AG04450 (cell line): ENCODE measurements around the gene ARHGAP24. TPM values are rescaled to one million over a fixed set of nuclear protein-coding genes. Genes with fewer than 3 reads are reported as not detected.

Experiments
- CTCF ChIA-PET: fragments of 300-600, 350-600 bp; formaldehyde crosslinking; extraction: SDS; loops from one replicate; lab custom pipeline; 2022; ENCODE audit warnings: antibody characterized with exemption, inconsistent platforms; lab: Charles Lee
- POLR2A ChIA-PET: fragments of 350-600 bp; formaldehyde crosslinking; extraction: SDS; loops from one replicate; lab custom pipeline; 2021; ENCODE audit warnings: antibody characterized with exemption, inconsistent platforms; lab: Yijun Ruan, JAX
- DNase-seq: peaks from one replicate; pipeline ENCODE4 v3.0.0-alpha.2; 2011; ENCODE audit warnings: low read depth, low spot score
- H3K27ac ChIP-seq: one replicate; pipeline ENCODE4 v1.5.1; 2012; ENCODE audit warnings: low read depth, low read length, control low read depth
- H3K27me3 ChIP-seq: one replicate; pipeline ENCODE4 v1.6.0; 2012; ENCODE audit warnings: low read length; ENCODE audit not compliant: control insufficient read depth, insufficient read depth
- H3K4me3 ChIP-seq: 2 replicates; pipeline ENCODE4 v1.5.1; 2011; ENCODE audit warnings: mild to moderate bottlenecking, low read depth, low read length, control low read depth
- H3K9me3 ChIP-seq: 2 replicates; pipeline ENCODE4 v1.5.1; 2012; ENCODE audit warnings: low read length; ENCODE audit not compliant: control insufficient read depth, insufficient read depth
- CTCF ChIP-seq: IDR thresholded peaks from 2 replicates; pipeline ENCODE4 v1.5.1; 2011; ENCODE audit warnings: low read depth, low read length, control low read depth, inconsistent platforms
- polyA plus RNA-seq: library from polyadenylated mRNA; depleted of rRNA; stranded (reverse); fragments of >200 nt; gene quantifications from 2 replicates; pipeline ENCODE4 v1.2.3, GENCODE V29; 2011

ARHGAP24 gene
- polyA plus RNA-seq, 1 experiment: 16.8 TPM

DNA sequence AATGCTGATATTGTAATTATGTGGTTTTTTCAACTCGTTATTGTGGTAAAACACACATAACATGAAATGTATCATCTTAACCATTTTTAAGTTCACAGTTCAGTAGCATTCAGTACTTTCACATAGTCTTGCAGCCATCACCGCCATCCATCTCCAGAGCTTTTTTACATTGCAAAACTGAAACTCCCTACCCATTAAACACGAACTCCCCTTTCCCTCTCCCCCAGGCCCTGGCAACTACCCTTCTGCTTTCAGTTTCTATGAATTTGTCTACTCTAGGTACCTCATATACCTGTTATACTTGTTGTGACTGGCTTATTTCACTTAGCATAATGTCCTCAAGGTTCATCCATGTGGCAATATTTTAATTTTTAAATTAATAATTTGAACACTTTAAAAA is 504.3 kb downstream of the ARHGAP24 start:
- ChIA-PET POLR2A (no interaction called here), CTCF (interaction anchor here (1.7 kb wide), 1 partner anchor 10 kb away, joined by 10 read pairs; no protein-coding TSS in a partner anchor)
- DNase-seq: no peak
- no peak for TF ChIP-seq CTCF
- Histone ChIP-seq H3K9me3 (no peaks in the 10 kb centered on the region), H3K27ac (no peak overlapping the region), H3K4me3 (no peak overlapping the region), H3K27me3 (no peaks in the 10 kb centered on the region)

DNA sequence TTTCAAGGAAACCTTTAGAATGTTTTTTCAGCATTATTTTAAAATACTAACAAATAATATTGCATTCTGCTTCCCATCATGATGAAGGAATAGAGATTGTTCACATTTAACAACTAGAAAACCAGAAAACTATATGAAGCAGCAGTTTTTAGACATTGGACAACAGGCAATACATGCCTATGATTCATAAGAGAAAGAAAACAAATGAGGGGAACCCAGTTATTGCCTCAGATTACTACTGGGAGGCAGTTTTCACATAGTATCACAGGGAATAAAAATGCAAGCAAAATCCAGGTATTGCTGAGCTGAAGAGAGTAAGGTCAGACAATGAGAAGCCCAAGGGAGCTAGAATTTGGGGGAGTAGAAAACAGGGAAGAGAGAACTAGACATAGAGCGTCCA is 511.3 kb downstream of the ARHGAP24 start:
- ChIA-PET CTCF (interaction anchor here (3.5 kb wide), 1 partner anchor 17 kb away, joined by 14 read pairs; no protein-coding TSS in a partner anchor), POLR2A (no interaction called here)
- TF ChIP-seq CTCF: no peak
- Histone ChIP-seq H3K27ac (no peak overlapping the region), H3K27me3 (no peaks in the 10 kb centered on the region), H3K9me3 (no peaks in the 10 kb centered on the region), H3K4me3 (no peak overlapping the region)
- DNase-seq: no peak

DNA sequence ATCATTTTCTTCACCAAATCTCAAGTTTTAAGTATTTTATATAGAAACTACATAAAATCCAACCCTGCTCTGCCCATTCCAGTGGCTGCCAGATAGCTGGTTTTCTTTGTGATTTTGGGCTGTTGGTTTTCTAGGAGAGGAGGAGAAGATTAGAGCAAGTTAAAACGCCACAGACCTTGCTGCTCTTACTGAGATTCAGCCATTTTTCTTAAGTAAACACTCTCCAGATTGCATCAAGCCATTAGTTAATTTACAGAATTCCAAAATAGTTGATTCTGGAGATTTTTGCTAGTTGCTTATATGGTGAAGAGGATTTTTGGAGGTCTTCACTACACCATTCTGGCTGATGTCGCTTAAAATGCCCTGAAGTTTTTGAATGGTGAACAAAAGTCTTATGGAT is 518.7 kb downstream of the ARHGAP24 start:
- Histone ChIP-seq H3K27me3 (no peaks in the 10 kb centered on the region), H3K4me3 (no peak overlapping the region), H3K9me3 (no peaks in the 10 kb centered on the region), H3K27ac (no peak overlapping the region)
- ChIA-PET POLR2A (no interaction called here), CTCF (no interaction called here)
- TF ChIP-seq CTCF: no peak
- no peak for DNase-seq

- H3K4me3 ChIP-seq: no peak overlapping the region
- no peak for TF ChIP-seq CTCF
- H3K27ac ChIP-seq: no peak overlapping the region
- ChIA-PET CTCF (no interaction called here), POLR2A (no interaction called here)
- H3K27me3 ChIP-seq: no peaks in the 10 kb centered on the region
- no peaks in the 10 kb centered on the region for H3K9me3 ChIP-seq
- no peak for DNase-seq
Observed at GRCh38 chr4:85994576-85994975, 519.6 kb downstream of the ARHGAP24 start.

DNA sequence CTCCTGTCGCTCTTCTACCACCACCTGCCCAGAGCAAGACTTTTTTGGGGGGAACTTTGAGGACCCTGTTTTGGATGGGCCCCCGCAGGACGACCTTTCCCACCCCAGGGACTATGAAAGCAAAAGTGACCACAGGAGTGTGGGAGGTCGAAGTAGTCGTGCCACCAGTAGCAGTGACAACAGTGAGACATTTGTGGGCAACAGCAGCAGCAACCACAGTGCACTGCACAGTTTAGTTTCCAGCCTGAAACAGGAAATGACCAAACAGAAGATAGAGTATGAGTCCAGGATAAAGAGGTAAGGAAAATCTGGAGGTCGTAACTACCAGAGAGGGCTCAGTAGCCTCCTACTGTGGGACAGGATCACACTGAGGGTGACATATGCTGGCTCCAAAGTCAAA is 520.4 kb downstream of the ARHGAP24 start:
- no peak for TF ChIP-seq CTCF
- no peaks in the 10 kb centered on the region for H3K27me3 ChIP-seq
- DNase-seq: no peak
- no peak overlapping the region for H3K27ac ChIP-seq
- H3K9me3 ChIP-seq: no peaks in the 10 kb centered on the region
- POLR2A ChIA-PET: interaction anchor here (0.6 kb wide), 1 partner anchor 183 kb away, joined by 3 read pairs; no protein-coding TSS in a partner anchor
- CTCF ChIA-PET: no interaction called here
- no peak overlapping the region for H3K4me3 ChIP-seq
